HL-60/S4 treated with retinoic acid at 250 ng/mL for 4 days and 3 days (cell line): ENCODE results near the gene RFX7.

ENCODE experiments used
- in situ Hi-C: fragments of 300-500 bp; cut with MboI; formaldehyde crosslinking; loops from 2 replicates; pipeline ENCODE4 v1.7.0; 2022; ENCODE audit warnings: low sequenced_read_pairs

The RFX7 gene

DNA sequence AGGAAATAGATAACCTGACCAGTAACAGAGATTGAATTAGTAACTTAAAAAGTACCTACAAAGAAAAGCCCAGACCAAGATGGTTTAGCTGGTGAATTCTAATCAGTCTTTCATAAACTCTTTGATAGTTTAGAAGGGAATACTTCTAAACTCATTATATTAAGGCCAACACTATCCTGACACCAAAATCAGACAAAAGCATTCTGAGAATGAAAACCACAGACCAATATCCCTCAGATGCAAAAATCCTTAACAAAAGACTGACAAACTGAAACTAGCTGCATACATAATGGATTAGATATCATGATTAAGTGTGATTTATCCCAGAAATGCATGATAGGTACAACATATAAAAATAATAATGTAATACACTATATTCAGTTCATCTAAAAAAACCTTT is 115.6 kb downstream of the RFX7 start:
- in situ Hi-C loops, result no loop called here

DNA sequence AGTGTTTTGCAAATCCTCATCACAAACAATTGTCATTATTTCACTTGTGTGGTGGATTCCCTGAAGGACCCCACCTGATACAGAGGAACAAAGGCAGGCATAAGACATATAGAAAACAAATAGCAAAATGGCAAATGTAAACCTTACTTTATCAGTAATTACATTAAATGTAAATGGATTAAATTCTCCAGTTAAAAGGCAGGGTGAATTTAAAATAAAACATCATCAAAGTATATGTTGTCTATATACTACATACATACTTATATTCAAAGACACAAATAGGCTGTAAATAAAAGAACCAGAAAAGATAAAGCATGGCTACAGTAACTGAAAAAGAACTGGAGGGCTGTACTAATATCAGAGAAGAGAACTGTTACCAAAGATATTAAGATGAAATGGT is 117.3 kb downstream of the RFX7 start:
- in situ Hi-C loops, result no loop called here

DNA sequence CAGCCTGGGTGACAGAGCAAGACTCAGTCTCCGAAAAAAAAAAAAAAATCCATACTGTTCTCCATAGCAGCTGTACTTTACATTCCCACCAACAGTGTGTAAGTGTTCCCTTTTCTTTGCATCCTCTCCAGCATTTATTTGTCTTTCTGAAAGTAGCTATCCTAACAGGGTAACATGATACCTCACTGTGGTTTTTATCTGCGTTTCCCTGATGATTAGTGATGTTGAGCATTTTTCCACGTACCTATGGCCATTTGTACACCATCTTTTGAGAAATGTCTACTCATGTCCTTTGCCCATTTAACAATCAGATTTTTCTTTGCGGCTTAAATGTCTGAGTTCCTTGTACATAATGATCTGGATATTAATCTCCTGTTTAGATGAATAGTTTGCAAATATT is 119.3 kb downstream of the RFX7 start:
- in situ Hi-C loops, result no loop called here

DNA sequence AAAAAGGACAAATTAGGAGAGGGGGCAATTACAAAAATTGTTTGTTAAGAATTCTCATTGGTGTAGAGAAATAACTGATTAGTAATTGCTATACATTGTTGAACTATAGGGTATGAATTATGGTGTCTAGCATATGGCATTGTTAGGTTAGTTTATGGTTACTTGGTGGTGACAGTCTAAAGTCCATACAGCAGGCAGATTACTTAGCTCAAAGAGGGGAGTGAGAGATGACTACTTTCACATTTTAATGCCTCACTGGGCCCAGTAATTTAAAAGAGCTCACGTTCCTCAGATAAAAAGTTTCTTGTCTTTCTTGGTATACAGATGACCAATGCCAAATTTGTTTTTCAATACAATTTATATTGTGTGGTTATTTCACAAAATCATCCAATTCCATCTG is 137.8 kb downstream of the RFX7 start:
- in situ Hi-C loops, result no loop called here

DNA sequence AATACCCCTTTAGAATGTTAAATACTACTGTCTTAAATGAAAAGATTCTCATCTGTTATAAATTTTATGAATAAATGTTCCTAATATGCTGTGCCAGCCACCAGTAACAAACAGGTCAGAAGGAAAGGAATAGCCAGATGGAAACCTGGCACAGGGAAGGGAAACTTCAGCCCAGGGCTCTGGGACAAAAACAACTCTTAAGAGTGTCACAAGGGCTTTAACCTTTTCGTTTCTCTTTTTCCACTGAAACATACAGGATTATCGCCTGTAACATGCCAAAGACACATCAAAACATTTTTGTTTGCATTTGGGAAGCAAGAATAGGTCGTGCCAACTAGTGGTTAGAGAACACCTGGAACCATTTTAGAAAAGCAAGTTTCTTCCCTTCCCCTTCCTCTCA is 141.2 kb downstream of the RFX7 start:
- in situ Hi-C loops, result no loop called here

DNA sequence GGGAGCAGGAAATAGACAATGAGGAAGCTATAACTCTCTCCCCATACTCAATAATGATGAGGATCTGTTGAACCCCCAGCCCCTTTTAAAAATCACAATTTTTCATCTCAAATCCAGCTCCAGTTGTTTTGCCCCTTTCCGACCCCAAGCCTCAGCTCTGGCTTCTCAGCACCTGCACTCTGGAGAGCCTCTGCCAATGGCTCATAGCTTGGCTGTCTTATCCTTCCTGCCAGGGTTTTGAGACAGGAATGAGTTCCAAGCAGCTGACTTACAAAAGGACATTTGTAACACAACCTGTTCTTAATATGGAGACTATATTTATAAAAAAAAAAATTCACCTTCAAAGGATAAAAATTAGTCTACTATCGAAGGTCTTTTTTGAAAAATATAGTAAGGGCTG is 144.4 kb downstream of the RFX7 start:
- in situ Hi-C loops, result no loop called here

DNA sequence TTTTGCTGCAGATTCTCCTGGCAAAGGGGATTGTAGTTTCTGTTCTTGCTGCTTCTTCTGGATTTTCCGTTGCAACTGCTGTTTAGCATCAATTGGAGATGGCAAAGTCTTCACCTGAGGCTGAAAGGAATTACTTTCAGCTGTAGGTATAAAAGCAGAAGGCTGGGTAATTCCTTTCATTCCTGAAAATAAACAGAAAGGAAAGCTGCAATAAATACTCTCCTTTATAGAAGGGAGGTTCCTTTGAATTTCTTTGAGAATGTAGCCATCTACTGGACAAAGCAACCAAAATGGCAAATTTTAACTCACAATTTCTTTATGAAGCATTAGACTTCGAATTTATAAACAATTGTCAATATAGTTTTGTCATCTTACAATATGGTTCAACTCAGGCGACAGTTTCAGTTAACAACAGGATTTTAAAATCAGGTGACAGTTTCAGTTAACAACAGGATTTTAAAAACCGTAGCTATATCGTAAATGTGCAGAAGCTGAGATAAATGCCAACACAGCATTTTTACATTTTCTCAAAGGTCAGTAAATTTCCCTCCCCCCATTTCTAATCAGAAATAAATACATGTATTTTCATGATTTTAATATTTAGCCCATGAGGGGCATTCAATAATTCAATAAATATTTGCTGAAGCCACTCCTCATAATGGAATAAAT is 145.3 kb downstream of the RFX7 start:
- in situ Hi-C loops, result no loop called here

DNA sequence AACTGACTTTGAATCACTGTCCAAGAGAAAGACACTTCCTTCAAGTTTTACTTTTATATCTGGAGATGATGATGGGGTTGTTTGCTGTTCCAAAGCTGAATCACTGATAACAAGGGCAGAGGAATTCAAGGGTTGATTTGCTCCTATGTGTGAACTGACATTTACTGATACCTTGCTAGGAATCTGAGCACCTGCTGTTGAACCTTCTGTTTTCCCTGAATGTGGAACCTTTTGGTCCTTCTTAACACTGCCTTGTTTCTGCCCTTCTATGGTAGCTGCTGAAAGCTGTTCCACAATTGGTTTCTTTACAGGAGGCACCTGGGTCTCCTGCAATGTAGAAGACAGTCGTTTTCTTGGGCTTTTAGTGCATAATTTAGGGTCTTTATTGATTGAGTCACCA is 148.3 kb downstream of the RFX7 start:
- in situ Hi-C loops, result no loop called here

DNA sequence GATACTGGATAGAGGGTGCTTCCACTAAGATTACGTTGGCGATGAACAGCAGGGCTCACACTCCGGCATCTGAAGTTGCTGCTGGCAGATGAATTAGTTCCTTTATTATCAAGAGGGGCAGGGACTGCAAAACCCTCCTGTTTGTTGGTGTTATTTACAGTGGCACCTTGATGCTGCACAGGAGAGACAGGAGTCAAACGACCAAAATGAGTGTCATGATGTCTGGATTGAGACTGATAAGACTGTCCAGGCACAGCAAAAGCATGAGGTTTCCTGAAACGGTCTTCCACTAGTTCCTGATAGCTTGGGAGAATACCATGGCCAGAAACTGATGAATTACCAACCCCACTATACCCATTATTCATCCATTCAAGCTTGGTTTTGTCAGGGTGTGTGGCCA is 149.5 kb downstream of the RFX7 start:
- in situ Hi-C loops, result no loop called here

DNA sequence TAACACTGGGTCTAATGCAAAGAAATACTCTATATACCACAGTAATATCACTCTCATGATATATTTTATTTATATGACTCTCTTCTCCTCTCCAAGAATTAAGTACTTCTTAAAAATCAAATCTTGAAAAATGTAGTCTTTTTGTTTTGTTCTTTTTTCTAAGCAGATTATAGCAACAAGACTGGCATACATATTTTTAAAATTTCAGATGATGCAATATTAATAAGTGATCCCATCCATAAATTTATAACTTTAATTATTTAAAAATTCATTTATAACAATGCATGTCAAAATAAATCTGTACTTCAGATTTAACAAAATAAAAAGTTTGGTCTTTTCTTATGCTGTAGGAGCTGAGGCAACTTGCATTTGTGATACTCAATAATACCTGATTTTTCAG is 155.3 kb downstream of the RFX7 start:
- in situ Hi-C loops, result no loop called here

DNA sequence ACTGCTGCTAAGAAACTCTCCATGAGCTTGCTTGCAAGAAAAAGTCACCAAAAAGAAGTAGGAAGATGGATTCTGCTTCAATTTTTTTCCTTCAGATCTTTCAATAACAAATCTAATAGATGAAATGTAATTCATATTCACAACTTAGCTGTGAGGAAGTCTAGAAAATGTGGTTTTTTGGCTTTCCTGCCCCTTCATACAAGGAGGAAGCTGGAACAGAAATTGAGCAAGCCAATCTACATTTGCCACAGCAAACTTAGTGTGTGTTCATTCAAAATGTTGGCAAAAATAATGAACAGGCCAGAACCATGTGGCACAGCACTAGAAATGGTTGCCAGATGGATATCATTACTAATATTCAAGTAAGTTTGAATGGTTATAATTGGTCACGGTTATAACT is 157.1 kb downstream of the RFX7 start:
- in situ Hi-C loops, result no loop called here

DNA sequence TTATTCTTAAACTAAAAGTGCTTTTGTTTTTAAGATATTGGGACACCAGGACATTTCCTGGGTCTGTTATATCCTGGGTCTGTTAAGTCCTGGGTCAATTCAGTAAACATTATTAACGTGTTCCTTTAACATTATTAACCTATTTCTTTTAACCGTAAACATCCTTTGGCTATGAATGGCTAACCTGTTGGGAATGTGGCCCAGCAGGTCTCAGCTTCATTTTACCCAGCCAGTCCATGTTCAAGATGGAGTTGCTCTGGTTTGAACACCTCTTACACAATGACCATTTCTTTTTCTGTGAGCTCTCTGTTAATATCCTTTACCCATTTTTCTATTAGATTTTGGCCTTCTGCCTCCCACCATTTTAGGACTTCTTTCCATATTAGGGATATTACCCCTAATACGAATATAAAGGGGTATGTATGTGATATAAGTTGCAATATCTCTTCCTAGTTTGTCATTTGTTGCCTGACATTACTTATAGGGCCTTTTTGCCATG is 161.4 kb downstream of the RFX7 start:
- in situ Hi-C loops, result no loop called here

DNA sequence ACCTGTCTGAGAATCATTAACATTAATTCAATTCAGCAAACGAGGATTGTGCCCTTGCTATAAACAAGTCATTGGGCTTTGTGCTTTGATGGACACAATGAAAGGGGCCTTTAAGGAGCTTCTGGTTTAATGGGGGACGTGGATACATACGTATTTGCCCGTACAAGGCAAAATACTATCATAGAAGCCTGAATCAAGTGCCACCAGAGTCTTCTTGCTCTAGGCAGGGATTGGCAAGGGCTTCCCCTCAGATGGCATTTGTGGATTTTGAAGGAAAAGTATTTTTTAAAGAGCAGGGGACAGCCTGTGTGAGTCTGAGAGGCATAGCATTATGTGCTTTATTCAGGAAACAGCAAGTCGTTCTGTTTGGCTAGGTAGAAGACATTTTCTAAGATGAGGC is 166.6 kb downstream of the RFX7 start:
- in situ Hi-C loops, result no loop called here

DNA sequence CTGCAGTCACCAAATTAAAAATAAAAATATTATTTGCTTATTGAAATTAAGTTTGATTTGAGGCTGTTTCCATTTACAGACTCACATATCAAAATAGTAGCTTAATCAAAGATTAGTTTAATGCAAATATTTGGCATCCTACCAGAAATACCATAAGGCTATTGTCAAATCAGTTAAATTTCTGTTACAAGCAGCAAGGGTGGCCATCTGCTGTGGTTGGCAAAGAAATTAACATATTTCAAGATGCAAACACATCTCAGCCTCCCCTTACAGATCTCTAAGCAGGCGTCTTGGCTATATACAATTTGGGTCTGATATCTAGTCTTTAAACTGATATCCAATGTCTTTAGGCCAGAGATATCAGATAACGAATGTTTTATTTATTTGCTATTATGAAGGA is 167.0 kb downstream of the RFX7 start:
- in situ Hi-C loops, result no loop called here

DNA sequence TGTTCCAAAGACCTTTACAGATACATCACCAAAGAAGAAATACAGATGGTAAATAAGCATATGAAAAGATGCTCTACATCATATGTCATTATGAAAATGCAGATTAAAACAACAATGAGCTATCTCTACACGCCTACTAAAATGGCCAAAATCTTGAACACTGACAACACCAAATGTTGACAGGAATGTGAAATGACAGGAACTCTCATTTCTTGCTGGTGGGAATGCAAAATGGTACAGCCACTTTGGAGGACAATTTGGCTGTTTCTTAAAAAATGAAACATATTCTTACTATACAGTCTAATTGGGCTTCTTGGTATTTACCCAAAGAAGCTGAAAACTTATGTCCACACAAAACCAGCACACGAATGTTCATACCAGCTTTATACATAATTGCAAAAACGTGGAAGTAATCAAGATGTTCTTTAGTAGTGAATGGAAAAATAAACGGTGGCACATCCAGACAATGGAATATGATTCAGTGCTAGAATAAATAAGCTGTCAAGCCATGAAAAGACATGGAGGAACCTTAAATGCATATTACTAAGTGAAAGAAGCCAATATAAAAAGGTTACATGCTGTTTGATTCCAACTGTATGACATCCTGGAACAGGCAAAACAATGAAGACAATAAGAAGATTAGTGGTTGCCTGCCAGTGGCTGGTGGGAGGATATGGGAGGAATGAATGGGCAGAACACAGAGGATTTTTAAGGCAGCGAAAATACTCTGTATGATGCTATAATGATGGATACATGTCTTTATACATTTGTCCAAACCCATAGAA is 169.0 kb downstream of the RFX7 start:
- in situ Hi-C loops, result no loop called here

DNA sequence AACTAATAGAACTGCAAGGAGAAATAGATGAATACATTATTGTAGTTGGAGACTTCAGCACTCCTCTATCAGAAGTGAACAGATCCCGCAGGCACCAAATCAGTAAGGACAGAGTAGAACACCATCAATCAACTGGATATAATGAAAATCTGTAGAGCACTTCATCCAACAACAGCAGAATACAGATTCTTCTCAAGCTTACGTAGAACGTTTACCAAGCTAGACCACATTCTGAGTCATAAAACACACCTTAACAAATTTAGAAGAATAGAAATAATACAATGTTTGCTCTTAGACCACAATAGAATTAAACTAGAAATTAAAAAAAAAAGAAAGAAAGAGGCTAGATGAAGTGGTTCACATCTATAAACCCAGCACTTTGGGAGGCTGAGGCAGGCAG is 179.5 kb downstream of the RFX7 start:
- in situ Hi-C loops, result no loop called here

DNA sequence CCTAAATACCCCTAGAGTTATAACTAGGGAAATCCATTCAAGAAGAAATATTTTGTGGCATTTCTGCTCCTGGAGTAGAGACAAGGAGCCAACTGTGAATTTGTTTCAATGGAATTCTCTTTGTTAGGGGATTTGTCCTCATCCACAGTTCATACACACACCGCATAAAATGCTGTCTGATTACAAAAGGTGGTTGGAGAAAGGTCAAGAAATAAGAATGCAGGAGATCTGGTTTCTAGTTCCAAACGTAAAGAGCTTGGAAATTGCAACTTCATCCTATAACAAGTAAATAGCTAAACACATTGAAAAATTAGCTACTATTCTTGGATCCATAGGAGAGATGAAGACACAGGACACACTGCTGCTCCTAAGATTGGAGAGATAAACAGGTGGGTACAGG is 184.0 kb downstream of the RFX7 start:
- in situ Hi-C loops, result no loop called here

DNA sequence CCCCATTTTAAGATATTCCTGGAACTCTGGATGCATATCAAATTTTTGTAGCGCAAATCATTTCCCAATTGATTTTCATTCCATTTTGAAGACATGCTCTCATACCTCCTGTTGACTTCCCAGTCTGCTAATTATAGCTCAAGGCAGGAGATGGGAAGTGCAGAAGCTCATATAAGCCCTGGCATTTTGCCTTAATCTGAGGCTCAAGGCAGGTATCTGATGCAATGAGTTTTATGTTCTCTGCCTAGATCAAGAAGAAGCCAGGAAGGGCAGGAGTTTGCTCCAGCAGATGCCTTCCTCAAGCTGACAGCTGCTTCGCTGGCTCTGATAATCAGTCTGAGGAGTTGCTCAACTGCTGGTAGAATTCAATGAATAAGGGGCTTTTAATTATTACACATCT is 184.7 kb downstream of the RFX7 start:
- in situ Hi-C loops, result no loop called here

DNA sequence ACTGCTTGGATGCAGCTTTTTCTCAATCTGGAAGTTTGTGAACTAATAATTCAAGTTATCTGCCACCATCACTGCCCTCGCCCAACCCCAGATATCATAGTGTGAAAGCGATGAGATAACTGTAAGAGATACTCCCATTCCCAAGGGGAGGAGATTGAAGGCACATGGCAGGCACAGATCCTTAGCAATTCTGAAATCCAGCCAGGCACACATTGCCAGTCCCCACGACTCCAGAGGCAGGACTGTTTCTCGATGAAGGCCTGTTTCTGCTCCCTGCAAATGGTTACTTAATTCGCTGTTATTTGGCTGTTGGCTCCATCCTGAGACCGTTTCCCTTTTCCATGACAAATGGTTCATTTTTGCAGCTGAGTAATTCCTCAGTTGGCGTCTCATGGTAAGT is 187.1 kb downstream of the RFX7 start:
- in situ Hi-C loops, result no loop called here

DNA sequence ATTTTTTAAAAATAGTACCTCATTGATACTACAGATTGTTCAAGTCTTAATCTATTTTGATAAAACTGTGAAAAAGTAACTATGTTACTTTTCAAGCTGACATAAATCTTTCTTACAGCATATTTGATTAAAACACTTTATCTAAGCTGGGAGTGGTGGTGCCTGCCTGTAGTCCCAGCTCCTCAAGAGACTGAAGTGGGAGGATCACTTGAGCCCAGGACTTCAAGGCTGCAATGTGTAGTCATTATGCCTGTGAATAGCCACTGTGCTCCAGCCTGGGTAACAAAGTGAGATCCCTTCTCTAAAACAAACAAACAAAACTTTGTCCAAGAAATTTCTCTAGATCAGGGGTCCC is 190.7 kb downstream of the RFX7 start:
- in situ Hi-C loops, result no loop called here

DNA sequence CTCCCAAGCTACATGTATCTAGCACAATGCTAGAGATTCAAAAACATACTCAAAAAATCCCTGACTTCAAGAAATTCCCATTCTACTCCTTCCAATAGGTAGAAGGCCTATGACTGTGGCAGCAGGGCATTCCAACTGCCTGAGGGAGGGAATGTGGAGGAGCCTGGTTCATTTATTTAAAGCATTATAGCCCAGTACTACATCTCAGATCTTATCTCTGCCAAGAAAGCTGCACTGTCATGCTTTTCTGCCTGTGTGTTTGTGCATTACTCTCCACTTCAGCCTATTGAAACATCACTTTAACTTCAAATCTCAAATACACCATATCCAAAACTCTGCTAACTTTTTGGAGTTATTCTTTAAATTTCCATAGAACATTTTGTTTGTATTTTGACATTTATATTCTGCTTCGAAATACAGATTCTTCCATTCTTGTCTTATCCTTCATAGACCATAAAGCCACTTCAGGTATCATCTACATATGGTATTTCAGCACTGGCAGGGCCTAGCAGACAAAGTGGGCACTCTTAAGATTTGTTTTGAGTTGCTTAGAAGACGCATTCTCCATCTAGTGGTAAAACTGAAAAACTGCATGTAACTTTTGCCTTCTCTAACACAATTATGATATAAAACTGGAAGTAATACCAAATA is 191.2 kb downstream of the RFX7 start:
- in situ Hi-C loops, result no loop called here

DNA sequence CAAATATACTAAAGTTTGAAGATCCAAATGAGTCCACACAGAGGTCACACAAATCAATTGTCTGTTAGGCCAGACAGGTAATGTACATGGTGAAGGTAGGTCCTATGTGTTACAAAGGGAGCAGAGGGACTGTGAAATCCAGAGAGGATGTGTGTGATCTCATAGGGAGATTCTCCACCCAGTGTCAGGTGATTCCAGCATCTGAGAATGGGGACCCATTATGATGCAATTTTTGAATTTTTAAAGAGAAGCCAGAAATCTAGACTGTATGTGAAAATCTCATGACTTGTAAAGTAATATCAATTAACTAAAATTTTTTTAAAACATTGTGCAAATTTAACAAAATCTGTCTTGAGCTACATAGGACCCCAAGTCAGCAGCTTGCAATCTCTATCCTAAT is 192.0 kb downstream of the RFX7 start:
- in situ Hi-C loops, result no loop called here
